AG04450 (cell line): ENCODE measurements around the gene NCBP2. TPM values are rescaled to one million over a fixed set of nuclear protein-coding genes. Genes with fewer than 3 reads are reported as not detected.

ENCODE experiments used
- CTCF ChIA-PET: fragments of 300-600, 350-600 bp; formaldehyde crosslinking; extraction: SDS; loops from one replicate; lab custom pipeline; 2022; ENCODE audit warnings: antibody characterized with exemption, inconsistent platforms; lab: Charles Lee
- POLR2A ChIA-PET: fragments of 350-600 bp; formaldehyde crosslinking; extraction: SDS; loops from one replicate; lab custom pipeline; 2021; ENCODE audit warnings: antibody characterized with exemption, inconsistent platforms; lab: Yijun Ruan, JAX
- DNase-seq: peaks from one replicate; pipeline ENCODE4 v3.0.0-alpha.2; 2011; ENCODE audit warnings: low read depth, low spot score
- H3K27ac ChIP-seq: one replicate; pipeline ENCODE4 v1.5.1; 2012; ENCODE audit warnings: low read depth, low read length, control low read depth
- H3K27me3 ChIP-seq: one replicate; pipeline ENCODE4 v1.6.0; 2012; ENCODE audit warnings: low read length; ENCODE audit not compliant: control insufficient read depth, insufficient read depth
- H3K4me3 ChIP-seq: 2 replicates; pipeline ENCODE4 v1.5.1; 2011; ENCODE audit warnings: mild to moderate bottlenecking, low read depth, low read length, control low read depth
- H3K9me3 ChIP-seq: 2 replicates; pipeline ENCODE4 v1.5.1; 2012; ENCODE audit warnings: low read length; ENCODE audit not compliant: control insufficient read depth, insufficient read depth
- polyA plus RNA-seq: library from polyadenylated mRNA; depleted of rRNA; stranded (reverse); fragments of >200 nt; gene quantifications from 2 replicates; pipeline ENCODE4 v1.2.3, GENCODE V29; 2011
- TF ChIP-seq, protein P1 (sequence below): IDR thresholded peaks from 2 replicates; pipeline ENCODE4 v1.5.1; 2011; ENCODE audit warnings: low read depth, low read length, control low read depth, inconsistent platforms

The NCBP2 gene
- polyA plus RNA-seq, 1 experiment, result 89.7 TPM

- Histone ChIP-seq H3K9me3 (no peaks in the 10 kb centered on the region), H3K27me3 (peaks cover 20% of the 10 kb centered on the region), H3K27ac (no peak overlapping the region), H3K4me3 (no peak overlapping the region)
- no peak for DNase-seq
- TF ChIP-seq, protein P1, sequence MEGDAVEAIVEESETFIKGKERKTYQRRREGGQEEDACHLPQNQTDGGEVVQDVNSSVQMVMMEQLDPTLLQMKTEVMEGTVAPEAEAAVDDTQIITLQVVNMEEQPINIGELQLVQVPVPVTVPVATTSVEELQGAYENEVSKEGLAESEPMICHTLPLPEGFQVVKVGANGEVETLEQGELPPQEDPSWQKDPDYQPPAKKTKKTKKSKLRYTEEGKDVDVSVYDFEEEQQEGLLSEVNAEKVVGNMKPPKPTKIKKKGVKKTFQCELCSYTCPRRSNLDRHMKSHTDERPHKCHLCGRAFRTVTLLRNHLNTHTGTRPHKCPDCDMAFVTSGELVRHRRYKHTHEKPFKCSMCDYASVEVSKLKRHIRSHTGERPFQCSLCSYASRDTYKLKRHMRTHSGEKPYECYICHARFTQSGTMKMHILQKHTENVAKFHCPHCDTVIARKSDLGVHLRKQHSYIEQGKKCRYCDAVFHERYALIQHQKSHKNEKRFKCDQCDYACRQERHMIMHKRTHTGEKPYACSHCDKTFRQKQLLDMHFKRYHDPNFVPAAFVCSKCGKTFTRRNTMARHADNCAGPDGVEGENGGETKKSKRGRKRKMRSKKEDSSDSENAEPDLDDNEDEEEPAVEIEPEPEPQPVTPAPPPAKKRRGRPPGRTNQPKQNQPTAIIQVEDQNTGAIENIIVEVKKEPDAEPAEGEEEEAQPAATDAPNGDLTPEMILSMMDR, result 0 out of 2 replicates have a peak, but pooled peaks have one; percentile 5
- ChIA-PET CTCF (no interaction called here), POLR2A (no interaction called here)
Measured at GRCh38 chr3:196988241-196989029, 46.1 kb upstream of the NCBP2 start.

DNA sequence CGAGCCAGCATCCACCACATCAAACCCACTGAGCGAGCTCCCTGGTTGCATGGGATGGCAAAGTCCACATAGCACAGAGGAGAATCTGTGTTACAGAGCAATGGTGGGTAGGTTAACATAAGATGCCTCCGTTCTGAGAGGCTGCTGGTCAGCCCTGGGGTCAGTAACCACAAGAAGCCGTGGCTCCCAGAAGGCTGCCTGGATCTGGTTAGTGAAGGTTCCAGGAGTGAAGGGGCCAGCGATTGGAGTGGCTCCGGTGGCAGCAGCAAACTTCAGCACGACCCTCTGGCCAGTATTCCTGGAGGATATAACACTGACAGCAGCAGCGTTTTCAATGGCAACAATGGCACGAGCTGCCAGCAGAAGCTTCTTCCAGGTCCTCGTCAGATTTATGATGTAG, 44.7 kb upstream of the NCBP2 start:
- TF ChIP-seq, protein P1, result no peak
- Histone ChIP-seq H3K4me3 (no peak overlapping the region), H3K27ac (no peak overlapping the region), H3K9me3 (peaks cover 5% of the 10 kb centered on the region), H3K27me3 (peaks cover 24% of the 10 kb centered on the region)
- POLR2A ChIA-PET, result no interaction called here
- DNase-seq, result no peak
- CTCF ChIA-PET, result no interaction called here

- POLR2A ChIA-PET, result no interaction called here
Measured at GRCh38 chr3:196985954-196986885, 43.9 kb upstream of the NCBP2 start.

DNA sequence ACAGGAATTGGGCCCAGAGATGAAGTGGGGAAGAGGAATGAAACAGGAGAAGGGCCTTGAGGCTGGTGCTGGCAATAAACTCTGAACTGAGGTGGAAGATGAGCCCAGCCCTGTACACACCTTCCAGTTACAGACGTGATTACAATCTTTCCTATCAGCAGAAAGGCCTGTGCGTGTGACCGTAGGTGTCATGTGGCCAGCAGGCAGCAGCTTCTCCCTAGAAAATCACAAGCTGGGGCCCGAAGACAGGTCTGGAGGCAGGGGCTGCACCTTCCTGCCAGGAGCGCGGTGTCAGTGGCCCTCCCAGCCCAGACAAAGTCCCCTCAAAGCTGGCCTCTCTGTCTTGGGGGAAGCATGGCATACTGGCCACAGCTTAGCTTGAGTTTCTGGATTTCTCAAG, 43.0 kb upstream of the NCBP2 start:
- no peak for DNase-seq
- ChIA-PET POLR2A (no interaction called here), CTCF (no interaction called here)
- no peak overlapping the region for H3K27ac ChIP-seq
- H3K27me3 ChIP-seq, result peaks cover 24% of the 10 kb centered on the region
- peaks cover 6% of the 10 kb centered on the region for H3K9me3 ChIP-seq
- TF ChIP-seq, protein P1, result no peak
- no peak overlapping the region for H3K4me3 ChIP-seq

More at GRCh38 chr3:196985954-196986885, 43.9 kb upstream of the NCBP2 start:
- CTCF ChIA-PET, result no interaction called here
- peaks cover 6% of the 10 kb centered on the region for H3K9me3 ChIP-seq
- TF ChIP-seq, protein P1, result peak; percentile 27
- no peak overlapping the region for H3K27ac ChIP-seq
- H3K27me3 ChIP-seq, result peaks cover 24% of the 10 kb centered on the region
- no peak overlapping the region for H3K4me3 ChIP-seq
- DNase-seq, result no peak
